Uterus (tissue), 2 donors: ENCODE results near the gene CCR7.

ENCODE experiments used
- POLR2A ChIP-seq, 2 donors: fragments of 450-650 bp; IDR thresholded peaks; one replicate each; pipeline ENCODE4 v1.6.1; 2016; ENCODE audit warnings: antibody characterized with exemption in 2 of 2, mild to moderate bottlenecking in 1 of 2, moderate library complexity in 1 of 2
- TF ChIP-seq, protein P1 (sequence below), 4 experiments: fragments of 200-600 bp in 2 of 4; fragments of 450-650 bp in 2 of 4; sonication (generic) in 2 of 4; IDR thresholded peaks; one replicate each; pipeline ENCODE4 v1.5.1; 2016 to 2019; ENCODE audit warnings: antibody characterized with exemption in 4 of 4, mild to moderate bottlenecking in 2 of 4, moderate library complexity in 1 of 4

- no peak for TF ChIP-seq POLR2A (IDR thresholded peaks at IDR 0.05)
- TF ChIP-seq, protein P1, sequence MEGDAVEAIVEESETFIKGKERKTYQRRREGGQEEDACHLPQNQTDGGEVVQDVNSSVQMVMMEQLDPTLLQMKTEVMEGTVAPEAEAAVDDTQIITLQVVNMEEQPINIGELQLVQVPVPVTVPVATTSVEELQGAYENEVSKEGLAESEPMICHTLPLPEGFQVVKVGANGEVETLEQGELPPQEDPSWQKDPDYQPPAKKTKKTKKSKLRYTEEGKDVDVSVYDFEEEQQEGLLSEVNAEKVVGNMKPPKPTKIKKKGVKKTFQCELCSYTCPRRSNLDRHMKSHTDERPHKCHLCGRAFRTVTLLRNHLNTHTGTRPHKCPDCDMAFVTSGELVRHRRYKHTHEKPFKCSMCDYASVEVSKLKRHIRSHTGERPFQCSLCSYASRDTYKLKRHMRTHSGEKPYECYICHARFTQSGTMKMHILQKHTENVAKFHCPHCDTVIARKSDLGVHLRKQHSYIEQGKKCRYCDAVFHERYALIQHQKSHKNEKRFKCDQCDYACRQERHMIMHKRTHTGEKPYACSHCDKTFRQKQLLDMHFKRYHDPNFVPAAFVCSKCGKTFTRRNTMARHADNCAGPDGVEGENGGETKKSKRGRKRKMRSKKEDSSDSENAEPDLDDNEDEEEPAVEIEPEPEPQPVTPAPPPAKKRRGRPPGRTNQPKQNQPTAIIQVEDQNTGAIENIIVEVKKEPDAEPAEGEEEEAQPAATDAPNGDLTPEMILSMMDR (IDR thresholded peaks at IDR 0.05) = no peak
These were observed 36.4 kb downstream of the CCR7 start for GRCh38 chr17:40528692-40529417.
